HG03064 (cell line): ENCODE data around the gene GPX7.

ENCODE experiments used
- ATAC-seq: cut with Tn5 transposase; IDR thresholded peaks from one replicate; pipeline ENCODE4 v1.9.1; 2021; ENCODE audit warnings: low read depth; ENCODE audit not compliant: unreplicated experiment

The GPX7 gene

DNA sequence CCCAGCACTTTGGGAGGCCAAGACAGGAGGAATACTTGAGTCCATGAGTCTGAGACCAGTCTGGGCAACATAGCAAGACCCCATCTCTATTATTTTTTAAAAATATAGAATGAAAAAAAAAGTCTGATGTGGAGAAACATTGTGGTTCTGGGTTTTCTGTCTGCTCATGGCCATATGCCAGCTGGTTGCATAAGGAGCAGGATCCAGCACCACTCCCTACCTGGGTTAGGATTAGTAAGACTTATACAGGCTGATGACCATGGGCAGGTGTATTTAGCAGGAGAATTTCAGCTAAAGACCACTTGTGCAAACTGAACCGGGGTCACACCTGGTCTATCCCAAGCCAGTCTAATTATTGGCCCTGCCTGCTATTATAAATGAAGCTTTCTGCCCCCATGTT, 16.7 kb upstream of the GPX7 start:
- ATAC-seq, result no peak

DNA sequence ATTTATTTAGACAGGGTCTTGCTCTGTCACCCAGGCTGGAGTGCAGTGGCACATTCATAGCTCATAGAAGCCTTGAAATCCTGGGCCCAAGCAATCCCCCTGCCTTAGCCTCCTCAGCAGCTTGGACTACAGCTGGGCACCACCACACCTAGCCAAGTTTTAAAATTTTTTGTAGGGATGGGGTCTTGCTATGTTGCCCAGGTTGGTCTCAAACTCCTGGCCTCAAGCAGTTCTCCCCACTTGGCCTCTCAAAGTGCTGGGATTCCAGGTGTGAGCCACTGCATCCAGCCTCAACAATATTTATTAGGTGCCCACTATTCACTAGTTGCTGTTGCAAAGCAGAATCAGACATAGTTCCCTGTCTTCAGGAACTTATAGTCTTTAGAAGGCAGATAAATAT, 14.1 kb upstream of the GPX7 start:
- no peak for ATAC-seq

DNA sequence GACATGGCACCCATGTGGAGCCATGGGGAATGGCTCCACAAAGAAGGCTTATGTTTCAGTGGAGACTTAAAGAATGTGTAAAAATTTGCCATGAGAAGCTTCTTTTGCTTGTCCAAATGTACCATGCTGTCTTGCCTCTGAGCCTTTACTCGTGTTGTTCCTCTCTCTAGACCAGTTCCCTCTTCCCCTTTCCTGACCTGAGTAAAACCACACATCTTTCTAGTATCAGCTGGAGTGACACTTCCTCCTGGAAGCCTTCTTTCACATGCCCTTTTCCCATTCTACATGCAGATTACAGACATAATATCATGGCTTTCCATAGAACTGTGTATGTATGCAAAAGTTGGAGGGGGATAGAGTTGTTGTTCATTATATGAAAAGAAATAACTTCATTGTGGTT, 13.6 kb upstream of the GPX7 start:
- no peak for ATAC-seq

DNA sequence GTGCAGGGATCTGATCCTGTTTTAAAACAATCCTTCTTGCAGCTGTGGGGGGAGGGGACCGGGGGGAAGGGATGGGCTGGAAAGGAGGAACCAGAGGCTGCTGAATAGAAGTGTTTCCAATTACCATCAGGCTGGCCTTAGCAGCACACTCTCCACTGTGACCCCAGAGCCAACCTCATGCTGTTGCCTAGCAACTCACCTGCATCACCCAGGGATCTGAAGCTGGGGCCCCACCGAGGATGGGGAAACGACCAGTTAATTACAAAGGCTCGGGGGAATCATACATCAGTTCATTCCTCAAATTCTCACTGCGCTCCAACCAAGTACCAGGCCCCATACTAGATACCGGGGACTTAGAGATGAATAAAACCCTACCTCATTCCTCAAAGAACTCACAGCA, 11.9 kb upstream of the GPX7 start:
- ATAC-seq, result no peak

DNA sequence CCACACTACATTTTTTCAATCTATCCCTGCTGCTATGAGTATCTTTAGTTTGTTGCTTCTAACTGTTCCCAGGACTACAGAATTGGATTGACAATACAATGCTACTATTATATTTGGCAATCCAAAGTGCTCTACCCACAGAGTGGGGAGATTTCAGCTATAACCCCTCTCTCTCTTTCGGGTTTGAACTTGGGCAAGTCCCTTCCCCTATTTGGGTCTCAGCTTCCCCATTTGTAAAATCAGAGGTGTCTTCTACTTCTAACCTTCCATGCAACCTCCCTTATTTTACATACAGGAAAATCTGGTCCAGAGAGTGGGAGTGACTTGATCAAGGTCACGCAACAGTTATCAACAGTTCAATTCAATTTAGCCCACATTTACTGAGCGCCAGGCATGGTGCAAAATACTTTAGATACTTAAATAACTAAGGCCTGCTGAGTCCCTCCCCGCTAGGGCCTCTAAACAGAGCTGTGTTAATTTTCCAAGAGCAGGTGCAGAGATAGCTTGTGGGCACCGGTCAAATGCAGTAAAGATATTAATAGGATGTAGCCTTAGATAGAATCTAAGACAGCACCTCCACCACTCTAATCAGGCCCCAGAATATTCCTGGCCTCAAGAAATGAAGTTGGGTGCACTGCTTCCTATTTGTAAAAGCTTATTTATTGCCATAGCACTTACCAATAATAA, 9.4 kb upstream of the GPX7 start:
- ATAC-seq, result no peak

DNA sequence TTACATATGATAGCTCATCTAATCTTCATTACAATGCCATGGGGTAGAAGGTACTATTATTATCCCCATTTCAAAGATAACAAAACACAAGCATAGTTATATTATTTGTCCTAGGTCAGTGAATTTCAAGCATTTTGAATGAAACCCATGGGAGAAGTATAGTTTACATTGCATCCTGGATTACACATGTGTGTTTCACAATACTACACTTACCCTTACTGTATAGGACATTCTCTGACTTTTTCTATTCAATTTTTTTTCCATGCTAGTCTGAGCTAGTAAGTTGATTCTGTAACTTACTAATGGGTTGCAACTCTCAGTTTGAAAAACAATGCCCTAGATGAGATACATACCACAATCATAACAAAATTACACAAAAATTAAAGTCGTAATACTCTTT, 8.7 kb upstream of the GPX7 start:
- ATAC-seq, result no peak

DNA sequence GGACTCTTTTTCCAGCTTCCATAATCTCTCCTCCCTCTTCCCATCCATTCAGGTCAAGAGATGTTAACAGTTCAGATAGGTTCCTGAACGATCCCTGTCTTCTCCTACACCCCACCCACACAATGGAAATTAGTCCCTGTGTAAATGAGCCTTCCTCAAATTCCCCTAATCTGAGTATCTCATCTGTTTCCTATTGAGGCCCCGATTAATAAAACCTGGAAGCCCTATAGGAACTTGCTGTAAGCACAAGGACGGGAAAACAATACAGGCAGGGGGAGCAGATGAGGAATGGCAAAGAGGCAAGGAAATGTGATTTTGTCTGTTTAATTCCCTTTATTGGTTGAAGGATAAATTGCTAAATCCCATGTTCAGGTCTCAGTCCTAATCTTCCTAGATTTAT, 7.1 kb upstream of the GPX7 start:
- ATAC-seq, result no peak

DNA sequence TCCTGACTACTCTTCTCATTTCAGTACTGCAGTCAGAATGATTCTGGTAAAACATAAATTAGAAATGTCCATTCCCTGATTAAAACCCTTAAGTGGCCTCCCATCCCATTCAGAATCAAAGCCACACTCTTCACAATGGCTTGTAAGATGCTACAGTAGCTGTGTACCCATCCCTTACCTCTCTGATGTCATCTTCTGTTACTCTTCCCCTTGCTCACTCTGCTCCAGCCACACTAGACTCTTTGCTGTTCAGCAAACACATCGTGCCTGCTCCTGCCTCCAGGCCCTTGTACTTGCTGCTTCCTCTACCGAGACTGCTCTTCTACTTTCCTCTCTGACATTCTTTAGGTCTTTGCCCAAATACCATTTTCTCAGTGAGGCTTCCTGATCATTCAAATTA, 4.3 kb upstream of the GPX7 start:
- no peak for ATAC-seq

DNA sequence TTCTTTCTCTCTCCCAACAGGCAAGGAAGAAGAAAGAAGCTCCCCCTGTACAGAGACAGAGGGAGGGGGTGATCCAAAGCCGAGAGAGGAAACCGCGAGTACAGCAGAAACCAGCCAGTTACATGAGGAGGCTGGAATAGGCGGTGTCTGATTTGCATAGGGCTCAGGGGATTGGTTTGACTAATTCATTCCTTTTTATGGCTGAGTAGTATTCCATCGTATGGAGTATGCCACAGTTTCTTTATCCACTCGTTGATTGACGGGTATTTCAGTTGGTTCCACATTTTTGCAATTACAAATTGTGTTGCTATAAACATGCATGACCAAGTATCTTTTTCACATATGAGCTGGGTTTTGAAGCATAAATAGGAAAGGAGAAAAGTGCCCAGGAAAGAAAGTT, 3.4 kb upstream of the GPX7 start:
- no peak for ATAC-seq

DNA sequence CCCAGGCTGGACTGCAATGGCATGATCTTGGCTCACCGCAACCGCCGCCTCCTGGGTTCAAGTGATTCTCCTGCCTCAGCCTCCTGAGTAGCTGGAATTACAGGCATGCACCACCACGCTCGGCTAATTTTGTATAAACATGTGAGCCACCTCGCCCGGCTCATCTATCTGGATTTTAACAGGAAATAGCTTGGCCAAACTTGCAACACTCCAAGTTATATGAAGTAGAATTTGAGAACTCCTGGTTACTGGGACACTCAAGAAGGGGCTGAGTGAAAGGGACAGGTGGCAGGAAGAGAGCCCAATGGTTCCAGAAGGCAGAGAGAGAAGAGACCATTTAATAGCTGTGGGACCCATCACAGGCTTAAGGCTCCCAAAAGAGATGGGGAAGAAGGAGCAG, 2.9 kb upstream of the GPX7 start:
- ATAC-seq, result no peak

DNA sequence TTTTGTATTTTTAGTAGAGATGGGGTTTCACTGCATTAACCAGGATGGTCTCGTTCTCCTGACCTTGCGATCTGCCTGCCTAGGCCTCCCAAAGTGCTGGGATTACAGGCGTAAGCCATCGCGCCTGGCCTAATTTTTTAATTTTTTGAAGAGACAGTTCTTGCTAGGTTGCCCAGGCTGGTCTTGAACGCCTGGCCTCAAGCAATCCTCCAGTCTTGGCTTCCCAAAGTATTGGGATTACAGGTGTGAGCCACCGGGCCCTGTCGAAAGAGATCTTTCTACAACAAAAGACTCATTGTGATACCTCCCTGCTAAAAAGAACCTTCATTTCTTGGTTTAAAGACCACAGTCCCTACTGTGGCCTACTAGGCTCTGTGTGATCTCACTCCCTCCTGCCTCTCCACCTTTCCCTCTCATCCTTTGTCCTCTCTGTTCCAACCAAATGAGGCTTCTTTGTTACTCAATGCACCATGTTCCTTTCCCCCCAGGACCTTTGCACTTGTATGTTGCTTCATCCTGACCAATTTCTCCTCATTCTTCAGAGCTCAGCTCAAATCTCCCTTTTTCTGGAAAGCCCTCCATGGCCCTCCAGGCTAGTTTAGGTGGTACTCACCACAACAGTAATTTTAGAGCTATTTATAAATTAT, 1.5 kb upstream of the GPX7 start:
- no peak for ATAC-seq

DNA sequence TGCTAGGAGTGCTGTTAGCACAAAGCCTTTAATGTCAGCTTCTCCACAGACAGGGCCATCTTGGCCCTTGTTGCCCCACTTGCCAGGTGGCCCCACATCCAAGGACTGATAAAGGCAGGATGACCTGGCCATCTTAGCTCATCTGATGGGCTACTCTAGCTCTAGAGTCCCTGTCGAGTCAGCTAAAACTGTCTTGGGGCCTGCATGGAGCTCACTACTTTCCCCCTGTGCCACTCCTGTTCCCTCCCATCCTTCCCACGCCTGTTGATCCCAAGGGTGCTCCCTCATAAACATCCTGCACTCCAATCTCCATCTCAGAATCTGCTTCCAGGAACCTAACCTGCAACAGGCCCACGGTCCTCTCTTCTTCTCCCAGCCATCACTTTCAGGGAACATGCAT, 652 bp upstream of the GPX7 start:
- no peak for ATAC-seq

DNA sequence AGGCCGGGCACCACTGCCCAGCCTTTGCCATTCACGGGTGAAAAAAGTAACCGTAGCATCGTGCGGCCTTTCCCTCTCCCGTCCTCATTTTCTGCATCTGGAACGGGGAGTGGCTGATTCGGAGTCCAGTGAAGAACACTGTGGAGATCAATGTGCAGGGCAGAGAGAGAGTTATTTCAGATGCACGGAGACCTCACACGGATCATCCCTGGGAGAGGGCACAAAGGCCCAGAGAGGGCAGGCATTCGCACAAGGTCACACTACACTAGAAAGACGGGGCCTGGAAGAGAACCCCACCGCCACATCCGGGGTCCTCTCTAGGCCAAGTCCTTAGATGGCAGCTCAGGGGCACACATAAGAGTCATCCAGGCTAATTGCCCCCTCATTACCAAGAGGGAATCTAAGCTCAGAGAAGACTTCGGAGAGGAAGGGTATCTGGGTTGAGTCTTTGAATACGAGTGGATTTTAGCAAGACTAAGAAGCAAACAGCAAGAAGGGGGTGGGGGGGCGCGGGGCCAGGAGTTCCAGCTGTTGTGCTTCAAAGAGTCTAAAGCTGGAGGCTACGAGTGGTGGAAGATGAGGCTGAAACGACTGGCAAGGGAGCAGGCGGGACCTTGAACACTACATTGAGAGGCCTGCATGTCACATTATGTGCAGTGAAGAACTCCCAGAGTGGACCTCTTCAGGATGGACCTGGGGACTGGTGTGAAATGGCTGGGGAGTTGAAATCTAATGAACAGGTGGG, 857 bp downstream of the GPX7 start:
- no peak for ATAC-seq

DNA sequence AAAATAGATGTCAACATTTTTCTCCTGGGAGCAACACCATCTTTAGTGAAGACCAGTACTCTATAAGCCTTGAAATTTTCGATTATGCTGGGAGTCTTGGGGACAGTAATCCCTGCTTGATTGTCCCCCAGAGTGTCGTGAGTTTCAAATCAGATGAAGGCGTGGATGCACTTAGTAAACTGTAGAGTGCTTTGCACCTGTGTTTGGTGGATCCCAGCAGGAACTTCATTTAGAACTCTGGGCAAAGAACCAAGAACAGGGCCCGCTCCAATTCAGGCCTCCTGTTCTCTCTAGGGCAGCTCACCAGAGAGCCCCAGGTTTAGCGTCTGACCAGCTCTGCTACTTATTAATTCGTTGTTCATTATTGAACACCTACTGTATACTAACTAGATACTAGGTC, 1.5 kb downstream of the GPX7 start:
- no peak for ATAC-seq

DNA sequence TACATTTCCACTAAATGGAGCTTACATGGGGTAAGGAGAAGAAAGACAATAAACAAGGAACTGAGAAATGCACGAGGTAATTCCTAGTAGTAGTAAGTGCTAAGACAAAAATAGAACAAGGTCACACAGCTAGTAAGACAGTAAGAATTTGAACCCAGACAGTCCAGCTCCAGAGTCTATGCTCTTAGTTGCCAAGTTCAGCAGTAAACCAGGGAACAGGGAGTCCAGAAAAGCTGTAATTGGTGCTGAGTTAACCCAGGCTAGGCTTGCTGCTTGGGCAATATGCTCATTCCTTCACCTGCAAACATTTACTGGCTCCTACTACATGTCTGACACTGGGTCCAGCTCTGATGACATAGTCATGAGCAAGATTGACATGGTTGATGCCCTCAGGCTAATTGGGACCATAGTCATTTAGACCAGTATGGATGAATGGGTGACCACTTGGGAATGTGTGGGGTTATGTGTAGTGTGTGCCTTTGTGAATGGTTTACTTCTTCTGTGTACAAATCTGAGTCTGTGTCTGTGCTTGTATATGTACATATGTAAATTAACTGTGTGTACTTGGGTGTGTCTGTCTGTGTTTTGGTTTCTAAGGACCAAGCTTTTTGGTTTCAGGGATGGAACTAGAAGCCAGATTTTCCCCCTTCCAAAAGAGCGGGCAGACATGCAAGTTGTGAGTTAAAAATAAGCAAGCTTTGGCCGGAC, 2.0 kb downstream of the GPX7 start:
- no peak for ATAC-seq

DNA sequence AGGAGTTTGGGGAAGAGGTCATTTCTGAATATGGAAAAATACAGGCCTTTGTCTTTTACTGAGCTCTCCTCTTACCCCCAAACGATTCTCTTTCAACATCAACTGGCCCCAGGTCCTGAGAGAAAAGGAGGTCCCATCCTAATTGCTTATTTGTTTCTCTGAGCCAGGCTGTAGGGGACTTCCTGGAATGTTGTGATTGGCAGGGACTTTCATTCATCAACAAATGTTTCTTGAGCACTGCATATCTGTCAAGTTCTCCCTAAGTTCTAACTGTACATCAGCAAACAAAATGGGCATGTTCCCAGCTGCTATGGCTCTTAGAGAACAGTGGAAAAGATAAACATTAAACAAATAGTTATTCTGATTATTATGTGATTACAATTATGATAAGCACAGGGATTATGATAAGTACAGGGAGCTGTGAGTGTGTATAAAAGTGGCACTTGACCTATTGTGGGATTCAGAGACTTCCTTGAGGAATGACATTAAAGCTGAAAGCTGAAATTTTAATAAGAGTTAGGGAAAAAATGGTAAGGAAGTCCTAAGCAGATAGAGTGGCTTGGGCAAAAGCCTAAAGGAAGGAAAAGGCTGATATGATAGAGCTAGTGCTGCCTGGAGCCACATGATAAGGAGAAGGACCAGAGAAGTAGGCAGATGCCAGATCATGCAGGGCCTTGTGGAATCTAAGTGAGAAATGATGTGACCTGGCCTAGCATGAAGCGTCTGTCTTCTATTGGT, 11.6 kb downstream of the GPX7 start:
- no peak for ATAC-seq

DNA sequence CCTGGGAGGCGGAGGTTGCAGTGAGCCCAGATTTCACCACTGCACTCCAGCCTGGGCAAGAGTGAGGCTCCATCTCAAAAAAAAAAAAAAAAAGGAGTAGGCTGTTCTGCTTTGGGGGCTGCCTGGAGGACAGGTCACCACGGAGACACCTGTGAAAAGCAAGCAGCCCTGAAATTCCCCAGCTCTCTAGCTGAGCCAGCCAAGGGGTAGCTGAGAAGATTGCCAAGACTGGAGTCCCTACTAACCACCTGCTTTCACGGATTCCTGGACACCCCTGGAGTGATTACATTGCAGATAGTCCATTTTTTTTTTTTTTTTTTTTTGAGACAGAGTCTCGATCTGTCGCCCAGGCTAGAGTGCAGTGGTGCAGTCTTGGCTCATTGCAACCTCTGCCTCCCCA, 12.5 kb downstream of the GPX7 start:
- no peak for ATAC-seq

DNA sequence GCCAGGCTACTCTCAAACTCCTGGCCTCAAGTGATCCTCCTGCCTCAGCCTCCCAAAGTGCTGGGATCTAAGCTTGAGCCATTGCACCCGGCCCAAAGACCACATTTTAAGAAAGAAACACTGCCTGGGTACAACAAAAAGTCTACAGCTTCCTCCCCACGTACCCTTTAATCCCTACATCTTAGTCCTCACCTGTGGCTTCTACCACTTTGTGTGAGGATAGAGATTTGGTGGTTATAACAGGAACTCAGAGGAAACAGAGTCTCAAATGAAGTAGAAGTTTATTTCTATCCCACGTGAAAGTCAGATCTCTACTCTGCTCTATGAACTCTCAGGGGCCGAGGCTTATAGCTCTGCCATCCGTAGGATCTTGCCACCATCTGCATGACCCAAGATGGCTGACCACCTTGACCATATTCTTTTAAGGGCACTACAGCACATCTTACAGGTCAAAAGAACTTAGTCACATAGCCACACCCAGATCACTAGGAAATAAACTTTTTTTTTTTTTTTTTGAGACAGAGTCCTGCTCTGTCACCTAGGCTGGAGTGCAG, 13.4 kb downstream of the GPX7 start:
- ATAC-seq, result no peak

DNA sequence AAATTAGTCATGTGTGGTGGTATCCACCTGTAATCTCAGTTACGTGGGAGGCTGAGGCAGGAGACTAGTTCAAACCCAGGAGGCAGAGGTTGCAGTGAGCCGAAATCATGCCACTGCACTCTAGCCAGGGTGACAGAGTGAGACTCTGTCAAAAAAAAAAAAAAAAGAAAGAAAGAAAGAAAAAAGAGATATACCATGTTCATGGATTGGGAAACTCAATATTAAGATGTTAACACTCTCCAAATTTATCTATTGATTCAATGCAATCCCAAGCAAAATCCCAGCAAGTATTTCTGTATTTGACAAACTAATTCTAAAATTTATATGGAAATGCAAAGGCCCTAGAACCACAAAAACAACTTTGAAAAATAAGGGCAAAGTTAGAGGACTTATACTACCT, 19.8 kb downstream of the GPX7 start:
- no peak for ATAC-seq

DNA sequence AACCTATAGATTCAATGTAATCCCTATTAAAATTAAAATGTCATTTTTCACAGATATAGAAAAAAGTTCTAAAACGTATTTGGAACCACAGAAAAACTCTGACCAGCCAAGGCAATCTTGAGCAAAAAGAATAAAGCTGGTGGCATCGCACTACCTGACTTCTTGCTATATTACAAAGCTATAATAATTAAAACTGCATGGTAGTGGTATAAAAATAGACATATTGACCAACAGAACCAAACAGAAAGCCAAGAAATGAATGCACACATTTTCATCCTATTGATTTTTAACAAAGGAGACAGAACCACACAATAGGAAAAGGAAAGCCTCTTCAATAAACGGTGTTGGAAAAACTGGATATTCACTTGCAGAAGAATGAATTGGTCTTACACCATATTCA, 21.6 kb downstream of the GPX7 start:
- ATAC-seq, result no peak
